GM20431 (cell line): Measurements from ENCODE around the gene IL17D.
"Not testable (repeated sequence)": the region's sequence is repeated elsewhere in the genome, so short reads cannot be mapped to it uniquely, and the experiment has no call there.

Experiments
- in situ Hi-C: fragments of 300-500 bp; cut with MseI, MboI; formaldehyde crosslinking; loops from one replicate; pipeline ENCODE4 v1.15.0; 2020; ENCODE audit warnings: low sequenced_read_pairs; ENCODE audit not compliant: unreplicated experiment

Gene IL17D

GRCh38 chr13:20702915-20703779 is at the start of gene IL17D:
IL17D (plus strand) TSS chr13:20703699; CDS start chr13:20704002, 303 bp downstream.
- in situ Hi-C loops: no loop called here

GRCh38 chr13:20654156-20654555 is 49.3 kb upstream of the IL17D start:
- in situ Hi-C loops: no loop called here

- in situ Hi-C loops: no loop called here
These were observed 45.0 kb upstream of the IL17D start for GRCh38 chr13:20658451-20659040.

GRCh38 chr13:20664351-20664750 is 39.1 kb upstream of the IL17D start:
- in situ Hi-C loops: no loop called here

- in situ Hi-C loops: no loop called here
These were observed 36.6 kb upstream of the IL17D start for GRCh38 chr13:20666948-20667347.

- in situ Hi-C loops: no loop called here
These were observed 35.6 kb upstream of the IL17D start for GRCh38 chr13:20667857-20668437.

GRCh38 chr13:20669162-20669561 is 34.3 kb upstream of the IL17D start:
- in situ Hi-C loops: no loop called here

GRCh38 chr13:20671789-20672188 is 31.7 kb upstream of the IL17D start:
- in situ Hi-C loops: no loop called here

- in situ Hi-C loops: no loop called here
These were observed 30.7 kb upstream of the IL17D start for GRCh38 chr13:20672772-20673171.

- in situ Hi-C loops: no loop called here
These were observed 29.8 kb upstream of the IL17D start for GRCh38 chr13:20673715-20674114.

- in situ Hi-C loops: no loop called here
These were observed 27.3 kb upstream of the IL17D start for GRCh38 chr13:20676213-20676612.

GRCh38 chr13:20678606-20679005 is 24.9 kb upstream of the IL17D start:
- in situ Hi-C loops: not testable (repeated sequence)

GRCh38 chr13:20679879-20680278 is 23.6 kb upstream of the IL17D start:
- in situ Hi-C loops: no loop called here

- in situ Hi-C loops: no loop called here
These were observed 23.0 kb upstream of the IL17D start for GRCh38 chr13:20680416-20681080.

GRCh38 chr13:20681481-20681880 is 22.0 kb upstream of the IL17D start:
- in situ Hi-C loops: not testable (repeated sequence)

GRCh38 chr13:20682061-20682460 is 21.4 kb upstream of the IL17D start:
- in situ Hi-C loops: no loop called here

GRCh38 chr13:20684041-20684440 is 19.5 kb upstream of the IL17D start:
- in situ Hi-C loops: no loop called here

- in situ Hi-C loops: no loop called here
These were observed 19.0 kb upstream of the IL17D start for GRCh38 chr13:20684546-20684945.

GRCh38 chr13:20685092-20685491 is 18.4 kb upstream of the IL17D start:
- in situ Hi-C loops: no loop called here

- in situ Hi-C loops: no loop called here
These were observed 17.3 kb upstream of the IL17D start for GRCh38 chr13:20686167-20686566.
